ENCODE results near the gene MYO3A.

DNA sequence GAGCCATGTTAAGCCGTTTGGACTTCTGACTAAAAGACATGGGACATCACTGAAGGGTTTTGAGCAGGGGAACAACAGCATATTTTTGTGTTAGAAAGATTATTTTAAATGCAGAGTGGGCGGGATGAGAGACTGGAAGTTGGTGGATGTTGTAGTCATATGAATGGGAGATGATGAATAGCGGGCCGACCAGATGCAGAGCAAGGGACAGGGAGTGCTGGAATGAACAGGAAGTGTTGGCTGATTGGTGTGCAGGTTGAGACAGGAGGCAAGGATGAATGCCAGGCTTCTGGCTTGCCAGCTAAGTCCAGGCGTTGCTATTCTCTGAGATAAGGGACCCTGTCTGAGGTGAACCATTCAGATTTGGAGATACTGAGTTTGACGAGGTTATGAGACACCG lies 320.6 kb downstream of the MYO3A start:
- TF ChIP-seq, protein P1, sequence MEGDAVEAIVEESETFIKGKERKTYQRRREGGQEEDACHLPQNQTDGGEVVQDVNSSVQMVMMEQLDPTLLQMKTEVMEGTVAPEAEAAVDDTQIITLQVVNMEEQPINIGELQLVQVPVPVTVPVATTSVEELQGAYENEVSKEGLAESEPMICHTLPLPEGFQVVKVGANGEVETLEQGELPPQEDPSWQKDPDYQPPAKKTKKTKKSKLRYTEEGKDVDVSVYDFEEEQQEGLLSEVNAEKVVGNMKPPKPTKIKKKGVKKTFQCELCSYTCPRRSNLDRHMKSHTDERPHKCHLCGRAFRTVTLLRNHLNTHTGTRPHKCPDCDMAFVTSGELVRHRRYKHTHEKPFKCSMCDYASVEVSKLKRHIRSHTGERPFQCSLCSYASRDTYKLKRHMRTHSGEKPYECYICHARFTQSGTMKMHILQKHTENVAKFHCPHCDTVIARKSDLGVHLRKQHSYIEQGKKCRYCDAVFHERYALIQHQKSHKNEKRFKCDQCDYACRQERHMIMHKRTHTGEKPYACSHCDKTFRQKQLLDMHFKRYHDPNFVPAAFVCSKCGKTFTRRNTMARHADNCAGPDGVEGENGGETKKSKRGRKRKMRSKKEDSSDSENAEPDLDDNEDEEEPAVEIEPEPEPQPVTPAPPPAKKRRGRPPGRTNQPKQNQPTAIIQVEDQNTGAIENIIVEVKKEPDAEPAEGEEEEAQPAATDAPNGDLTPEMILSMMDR (IDR thresholded peaks at IDR 0.05 in 4 of 5, conservative IDR thresholded peaks at IDR 0.05 in 1 of 5) = no peak
- no peak for TF ChIP-seq POLR2A (IDR thresholded peaks at IDR 0.05)

Data from gastrocnemius medialis (tissue), 4 donors.